ENCODE measurements around the gene CREM.
"Not testable (repeated sequence)": the region's sequence is repeated elsewhere in the genome, so short reads cannot be mapped to it uniquely, and the experiment has no call there.

Gene CREM

GRCh38 chr10:35126530-35127288 lies at the start of gene CREM:
CREM (plus strand) TSS chr10:35126846; CDS start chr10:35137836, 10,990 bp downstream.
- peak; percentile 93 for DNase-seq (ENCODE audit: low spot score)

- DNase-seq (ENCODE audit: low spot score), result no peak
Measured at GRCh38 chr10:35079265-35079664, 47.4 kb upstream of the CREM start.

- peak; percentile 44 for DNase-seq (ENCODE audit: low spot score)
Measured at GRCh38 chr10:35079763-35080162, 46.9 kb upstream of the CREM start.

GRCh38 chr10:35080261-35080660 lies 46.4 kb upstream of the CREM start:
- not testable (repeated sequence) for DNase-seq (ENCODE audit: low spot score)

GRCh38 chr10:35083242-35083641 lies 43.4 kb upstream of the CREM start:
- DNase-seq (ENCODE audit: low spot score), result no peak

GRCh38 chr10:35089611-35090161 lies 37.0 kb upstream of the CREM start:
- DNase-seq (ENCODE audit: low spot score), result peak; percentile 10

GRCh38 chr10:35090162-35090954 lies 36.3 kb upstream of the CREM start, which contains the start of gene CUL2:
CUL2 (minus strand) TSS chr10:35090341; CDS start chr10:35071317, 19,024 bp downstream.
- peak; percentile 89 for DNase-seq (ENCODE audit: low spot score)

GRCh38 chr10:35091994-35092790 lies 34.5 kb upstream of the CREM start:
- DNase-seq (ENCODE audit: low spot score), result no peak

GRCh38 chr10:35092851-35093250 lies 33.8 kb upstream of the CREM start:
- no peak for DNase-seq (ENCODE audit: low spot score)

- DNase-seq (ENCODE audit: low spot score), result no peak
Measured at GRCh38 chr10:35096312-35096711, 30.3 kb upstream of the CREM start.

GRCh38 chr10:35097510-35097909 lies 29.1 kb upstream of the CREM start:
- no peak for DNase-seq (ENCODE audit: low spot score)

- no peak for DNase-seq (ENCODE audit: low spot score)
Measured at GRCh38 chr10:35103882-35104281, 22.8 kb upstream of the CREM start.

- DNase-seq (ENCODE audit: low spot score), result no peak
Measured at GRCh38 chr10:35112571-35112970, 14.1 kb upstream of the CREM start.

GRCh38 chr10:35119378-35119777 lies 7.3 kb upstream of the CREM start:
- no peak for DNase-seq (ENCODE audit: low spot score)

GRCh38 chr10:35124540-35124939 lies 2.1 kb upstream of the CREM start:
- no peak for DNase-seq (ENCODE audit: low spot score)

- DNase-seq (ENCODE audit: low spot score), result no peak
Measured at GRCh38 chr10:35126062-35126529, 550 bp upstream of the CREM start.

GRCh38 chr10:35127289-35127891 lies 744 bp downstream of the CREM start:
- DNase-seq (ENCODE audit: low spot score), result peak; percentile 63

- DNase-seq (ENCODE audit: low spot score), result no peak
Measured at GRCh38 chr10:35129185-35129674, 2.6 kb downstream of the CREM start.

GRCh38 chr10:35130663-35131062 lies 4.0 kb downstream of the CREM start:
- DNase-seq (ENCODE audit: low spot score), result no peak

- DNase-seq (ENCODE audit: low spot score), result no peak
Measured at GRCh38 chr10:35132727-35133126, 6.1 kb downstream of the CREM start.

GRCh38 chr10:35133586-35133985 lies 6.9 kb downstream of the CREM start:
- no peak for DNase-seq (ENCODE audit: low spot score)
